ELR (cell line): Measurements from ENCODE around the gene NDUFAF2.
"Not testable (repeated sequence)": the region's sequence is repeated elsewhere in the genome, so short reads cannot be mapped to it uniquely, and the experiment has no call there.

Experiments used
- DNase-seq: peaks from one replicate; pipeline ENCODE4 v3.0.0-alpha.2; 2015; ENCODE audit warnings: low read depth

NDUFAF2 gene

DNA sequence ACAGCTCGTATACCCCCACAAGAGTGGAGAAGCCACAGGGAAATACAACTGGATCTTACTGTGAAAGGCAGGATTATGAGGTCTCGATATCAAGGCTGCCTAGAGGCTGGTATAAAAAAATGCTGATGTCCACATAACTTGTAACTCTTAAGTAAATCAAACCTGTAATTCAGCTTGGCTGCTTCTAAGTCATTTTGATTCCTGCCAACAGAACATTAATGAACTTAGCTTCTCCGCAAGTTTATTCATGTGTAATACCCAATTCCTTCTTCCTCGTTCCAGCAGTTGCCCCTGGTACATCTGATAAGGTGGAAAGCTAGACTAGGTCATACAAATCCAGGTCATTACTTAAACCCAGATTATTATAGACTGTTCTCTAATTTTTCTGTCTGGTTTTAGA lies 233.7 kb downstream of the NDUFAF2 start:
- DNase-seq = no peak

DNA sequence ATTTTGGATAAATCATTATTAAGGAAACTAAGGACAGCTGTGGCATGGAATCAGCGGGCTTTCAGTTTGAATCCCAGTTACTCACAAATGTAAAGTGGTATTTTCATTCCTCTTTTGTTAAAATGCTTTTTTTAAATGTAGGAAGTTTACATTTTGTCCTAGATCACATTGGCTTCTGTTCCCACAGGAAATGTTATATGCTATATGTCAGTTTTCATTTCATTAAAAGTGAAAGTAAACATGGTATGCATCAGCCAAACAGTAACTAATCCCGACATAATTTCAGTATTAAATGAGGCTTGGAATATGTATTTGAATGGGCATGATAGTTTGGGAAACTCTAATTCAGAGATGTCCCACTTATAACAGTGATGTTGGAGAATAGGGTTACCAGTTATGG lies 235.9 kb downstream of the NDUFAF2 start:
- peak; percentile 24 for DNase-seq

DNA sequence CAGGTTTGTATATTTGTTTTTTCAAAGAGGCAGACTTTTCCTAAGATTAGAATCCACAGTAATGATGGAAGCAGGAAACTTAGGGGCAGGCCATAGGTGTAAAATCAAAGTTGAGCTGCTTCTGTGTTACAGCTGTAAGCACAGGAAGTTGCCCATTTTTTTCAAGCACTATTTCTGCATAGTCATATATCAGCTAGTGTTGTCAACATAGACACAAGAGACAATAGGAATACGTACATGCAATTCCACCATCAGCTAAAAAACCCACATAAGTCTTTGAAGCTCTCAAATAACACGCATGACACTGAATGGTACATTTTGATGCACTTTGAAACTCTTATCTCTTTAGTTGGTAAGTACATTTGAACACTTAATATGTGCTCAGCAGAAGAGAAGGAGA lies 237.4 kb downstream of the NDUFAF2 start:
- DNase-seq = no peak

DNA sequence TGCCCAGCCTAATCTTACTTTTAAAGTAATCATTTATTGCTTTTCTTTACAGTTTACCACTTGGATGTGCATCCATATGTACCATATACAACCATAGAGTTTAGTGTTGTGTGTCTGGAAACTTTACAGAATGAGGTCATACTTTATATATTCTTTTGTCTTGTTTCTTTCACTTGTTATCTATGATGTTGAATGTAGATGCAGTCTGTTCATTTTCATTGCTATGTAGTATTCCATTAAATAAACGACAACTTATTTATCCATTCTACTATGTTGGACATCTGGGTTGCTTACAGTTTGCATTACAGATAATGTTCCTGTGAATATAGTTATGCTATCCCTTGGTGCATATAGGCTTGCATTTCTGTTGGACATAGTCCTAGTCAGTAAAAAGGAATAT lies 238.5 kb downstream of the NDUFAF2 start:
- DNase-seq = no peak

DNA sequence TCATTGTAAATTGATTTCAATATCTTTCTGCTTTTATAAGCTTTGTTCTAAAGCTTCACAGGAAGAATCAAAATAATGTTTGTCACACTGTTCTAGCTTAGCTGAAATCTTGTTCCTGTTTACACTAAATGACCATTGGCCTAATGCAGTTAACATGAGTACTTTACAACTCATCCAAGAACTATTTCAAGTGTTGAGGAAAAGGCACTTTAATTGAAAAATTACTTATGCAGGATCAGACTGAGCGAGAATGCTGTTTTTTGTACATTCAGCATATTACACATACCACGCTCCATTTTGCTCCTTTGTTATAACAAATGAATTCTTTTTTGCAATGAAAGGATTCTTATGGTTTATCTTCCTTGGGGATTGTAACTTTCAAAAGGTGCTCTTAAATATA lies 239.7 kb downstream of the NDUFAF2 start:
- DNase-seq = peak; percentile 50

DNA sequence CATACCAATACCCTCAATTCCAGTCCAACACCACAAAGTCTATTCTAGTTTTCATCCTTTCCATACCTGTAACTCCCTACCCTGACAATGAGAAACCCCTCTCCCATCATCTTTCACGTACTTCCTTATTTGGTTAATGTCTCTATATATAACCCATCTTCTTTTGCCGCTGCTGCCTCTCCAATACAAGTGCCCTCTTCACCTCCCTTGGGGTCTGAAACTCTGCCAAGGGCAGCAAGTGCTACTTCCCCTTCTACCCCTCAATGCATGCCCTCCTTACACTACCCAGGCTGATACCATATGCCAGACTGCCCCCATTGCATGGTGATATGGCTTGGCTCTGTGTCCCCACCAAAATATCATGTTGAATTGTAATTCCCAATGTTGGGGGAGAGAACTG lies 241.6 kb downstream of the NDUFAF2 start:
- no peak for DNase-seq

DNA sequence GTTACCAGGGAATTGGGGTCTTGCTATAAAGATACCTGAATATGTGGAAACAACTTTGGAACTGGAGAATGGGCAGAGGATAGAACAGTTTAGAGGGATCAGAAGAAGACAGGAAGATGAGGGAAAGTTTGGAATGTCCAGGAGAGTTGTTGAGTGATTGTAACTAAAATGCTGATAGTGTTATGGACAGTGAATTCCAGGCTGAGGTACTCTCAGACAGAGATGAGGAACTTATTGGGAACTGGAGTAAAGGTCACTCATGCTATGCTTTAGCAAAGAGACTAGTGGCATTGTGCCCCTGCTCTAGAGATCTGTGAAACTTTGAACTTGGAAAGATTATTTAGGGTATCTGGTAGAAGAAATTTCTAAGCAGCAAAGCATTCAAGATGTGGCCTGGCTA lies 242.3 kb downstream of the NDUFAF2 start:
- DNase-seq = not testable (repeated sequence)

DNA sequence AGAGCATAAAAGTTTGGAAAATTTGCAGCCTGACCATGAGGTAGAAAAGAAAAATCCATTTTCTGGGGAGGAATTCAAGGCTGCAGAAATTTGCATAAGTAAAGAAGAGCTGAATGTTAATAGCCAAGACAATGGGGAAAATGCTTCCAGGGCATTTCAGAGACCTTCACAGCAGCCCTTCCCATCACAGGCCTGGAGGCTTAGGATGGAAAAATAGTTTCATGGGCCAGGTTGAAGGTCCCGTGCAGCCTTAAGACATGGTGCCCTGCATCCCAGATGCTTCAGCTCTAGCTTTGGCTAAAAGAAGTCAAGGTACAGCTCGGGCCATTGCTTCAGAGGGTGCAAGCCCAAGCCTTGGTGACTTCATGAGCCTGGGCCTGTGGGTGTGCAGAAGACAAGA lies 242.8 kb downstream of the NDUFAF2 start:
- not testable (repeated sequence) for DNase-seq

DNA sequence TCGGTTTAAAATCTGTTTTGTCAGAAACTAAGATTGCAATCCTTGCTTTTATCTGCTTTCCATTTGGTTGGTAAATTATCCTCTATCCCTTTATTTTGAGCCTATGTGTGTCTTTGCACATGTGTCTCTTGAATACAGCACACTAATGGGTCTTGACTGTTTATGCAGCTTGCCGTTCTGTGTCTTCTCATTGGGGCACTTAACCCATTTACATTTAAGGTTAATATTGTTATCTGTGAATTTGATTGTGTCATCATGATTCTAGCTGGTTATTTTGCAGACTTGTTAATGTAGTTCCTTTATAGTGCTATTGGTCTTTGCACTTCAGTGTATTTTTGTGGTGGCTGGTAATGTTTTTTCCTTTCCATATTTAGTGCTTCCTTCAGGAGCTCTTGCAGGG lies 253.6 kb downstream of the NDUFAF2 start:
- no peak for DNase-seq

DNA sequence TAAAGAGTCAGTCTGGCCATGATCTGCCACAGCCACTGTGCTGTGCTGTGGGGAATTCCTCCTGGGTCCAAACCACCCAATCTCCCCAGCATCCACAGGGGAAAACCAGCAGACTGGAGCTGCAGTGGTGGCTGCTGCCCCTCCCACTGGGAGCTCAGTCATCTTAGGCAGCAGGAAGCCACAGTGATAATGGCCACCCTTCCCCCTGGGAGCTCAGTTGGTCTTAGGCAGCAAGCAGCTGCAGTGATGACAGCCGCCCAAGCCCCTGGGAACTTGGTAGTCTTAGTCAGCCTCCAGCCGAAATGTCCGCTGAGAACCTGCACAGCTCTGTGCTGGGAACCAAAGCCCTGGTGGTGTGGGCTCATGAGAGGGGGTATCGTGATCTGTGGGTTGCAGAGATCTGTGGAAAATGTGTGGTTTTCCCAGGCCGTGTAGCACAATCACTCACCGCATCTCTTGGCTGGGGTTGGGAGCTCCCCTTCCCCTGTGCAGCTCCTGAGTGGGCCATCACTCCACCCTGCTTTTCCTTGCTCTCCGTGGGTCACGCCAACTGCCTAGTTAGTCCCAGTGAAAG lies 255.7 kb downstream of the NDUFAF2 start:
- DNase-seq = no peak

DNA sequence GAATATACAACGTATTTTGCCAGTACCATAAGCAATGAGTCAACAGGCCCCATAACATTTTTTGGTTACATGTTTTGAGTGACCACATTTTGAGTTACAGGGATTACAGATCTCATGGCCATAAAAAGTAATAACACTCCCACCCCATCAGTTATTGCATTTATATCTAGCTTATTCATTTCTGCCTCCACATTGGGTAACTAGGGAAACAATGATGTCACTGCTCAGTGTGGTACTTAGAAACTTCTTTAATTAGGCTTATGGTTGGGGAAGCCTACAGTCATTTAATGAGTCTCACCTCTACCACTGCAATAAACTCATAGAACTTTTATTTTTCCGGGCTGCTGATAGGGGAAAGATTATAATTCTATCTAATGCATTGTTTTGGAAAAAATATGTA lies 257.2 kb downstream of the NDUFAF2 start:
- DNase-seq = peak; percentile 5
